SK-N-SH (cell line): ENCODE results near the gene SFT2D1. TPM values are rescaled to one million over a fixed set of nuclear protein-coding genes. Genes with fewer than 3 reads are reported as not detected.

ENCODE experiments used
- CTCF ChIA-PET: fragments of 300-600, 350-600 bp; formaldehyde crosslinking; extraction: SDS; loops from one replicate; lab custom pipeline; 2021; lab: Yijun Ruan, JAX
- POLR2A ChIA-PET: fragments of 350-600 bp; sonication (Branson Sonifier 250); formaldehyde crosslinking; extraction: SDS; loops from one replicate; lab custom pipeline; 2020; ENCODE audit warnings: antibody characterized with exemption, inconsistent platforms; lab: Yijun Ruan, JAX
- DNase-seq: peaks from one replicate; pipeline ENCODE4 v3.0.0; 2012
- H2AFZ ChIP-seq: fragments of 200-600 bp; sonication (generic); 2 replicates; pipeline ENCODE4 v1.8.1; 2016; ENCODE audit warnings: antibody characterized with exemption, mild to moderate bottlenecking, low read depth
- H3F3A ChIP-seq: fragments of 200-600 bp; sonication (generic); replicated peaks from 2 replicates; pipeline ENCODE3; 2016; ENCODE audit warnings: antibody characterized with exemption, mild to moderate bottlenecking; ENCODE audit not compliant: insufficient read depth
- H3K27ac ChIP-seq, 2 experiments: fragments of 200-500 bp in 1 of 2; fragments of 200-600 bp in 1 of 2; sonication (Bioruptor generic) in 1 of 2; sonication (generic), shearing (Covaris generic) in 1 of 2; 2 replicates each; pipeline versions ENCODE4 v1.5.1 to v1.6.1; 2014 to 2016; ENCODE audit warnings: low read depth in 2 of 2, inconsistent platforms in 1 of 2, low read length in 1 of 2, mild to moderate bottlenecking in 1 of 2, mixed read lengths in 1 of 2
- H3K27me3 ChIP-seq: fragments of 200-600 bp; sonication (generic), shearing (Covaris generic); 2 replicates; pipeline ENCODE4 v1.6.1; 2016; ENCODE audit warnings: mixed run types; ENCODE audit not compliant: insufficient read depth
- H3K36me3 ChIP-seq, 2 experiments: fragments of 200-500 bp in 1 of 2; fragments of 200-600 bp in 1 of 2; sonication (Bioruptor generic) in 1 of 2; sonication (generic) in 1 of 2; replicated peaks in 1 of 2; 2 replicates each; pipeline versions ENCODE3 to v1.5.1; 2014 to 2016; ENCODE audit warnings: low read length in 1 of 2, mild to moderate bottlenecking in 1 of 2; ENCODE audit not compliant: insufficient read depth in 2 of 2, control insufficient read depth in 1 of 2
- H3K4me1 ChIP-seq, 2 experiments: fragments of 200-500 bp in 1 of 2; fragments of 200-600 bp in 1 of 2; sonication (Bioruptor generic) in 1 of 2; sonication (generic), shearing (Covaris generic) in 1 of 2; 2 replicates each; pipeline versions ENCODE4 v1.5.1 to v1.6.1; 2014 to 2016; ENCODE audit warnings: low read depth in 1 of 2, low read length in 1 of 2, mixed run types in 1 of 2; ENCODE audit not compliant: insufficient read depth in 2 of 2, control insufficient read depth in 1 of 2
- H3K4me2 ChIP-seq: fragments of 200-600 bp; sonication (generic), shearing (Covaris generic); 2 replicates; pipeline ENCODE4 v1.6.1; 2017; ENCODE audit warnings: mixed run types
- H3K4me3 ChIP-seq, 2 experiments: fragments of 200-500 bp in 1 of 2; fragments of 200-600 bp in 1 of 2; sonication (Bioruptor generic) in 1 of 2; sonication (generic), shearing (Covaris generic) in 1 of 2; 2 replicates each; pipeline versions ENCODE4 v1.5.1 to v1.8.1; 2014 to 2016; ENCODE audit warnings: low read depth in 2 of 2, inconsistent platforms in 1 of 2, low read length in 1 of 2, mild to moderate bottlenecking in 1 of 2, mixed read lengths in 1 of 2, moderate library complexity in 1 of 2
- H3K79me2 ChIP-seq: fragments of 200-600 bp; sonication (generic); 2 replicates; pipeline ENCODE4 v1.8.1; 2017; ENCODE audit warnings: mild to moderate bottlenecking; ENCODE audit not compliant: insufficient read depth
- H3K9ac ChIP-seq: fragments of 200-600 bp; sonication (generic); 2 replicates; pipeline ENCODE4 v1.6.1; 2017; ENCODE audit warnings: mixed run types
- H3K9me2 ChIP-seq: fragments of 200-600 bp; sonication (generic); 2 replicates; pipeline ENCODE4 v1.6.1; 2017; ENCODE audit warnings: mixed run types
- H3K9me3 ChIP-seq: fragments of 200-600 bp; sonication (generic); 2 replicates; pipeline ENCODE4 v1.6.1; 2017; ENCODE audit warnings: mixed run types, mild to moderate bottlenecking, moderate library complexity
- H4K20me1 ChIP-seq: fragments of 200-600 bp; sonication (generic); 2 replicates; pipeline ENCODE4 v1.6.1; 2017; ENCODE audit warnings: mild to moderate bottlenecking, mixed run types; ENCODE audit not compliant: insufficient read depth
- ELF1 ChIP-seq: IDR thresholded peaks from 2 replicates; pipeline ENCODE4 v1.4.0; 2012
- GABPA ChIP-seq: IDR thresholded peaks from 2 replicates; pipeline ENCODE4 v1.4.0; 2012; ENCODE audit warnings: low read depth, mild to moderate bottlenecking
- REST ChIP-seq: IDR thresholded peaks from 2 replicates; pipeline ENCODE4 v1.6.1; 2012; ENCODE audit warnings: mild to moderate bottlenecking, low read depth, low read length, moderate library complexity
- RXRA ChIP-seq: IDR thresholded peaks from 2 replicates; pipeline ENCODE4 v1.4.0; 2012; ENCODE audit warnings: low read depth, mild to moderate bottlenecking, borderline replicate concordance
- TAF1 ChIP-seq: IDR thresholded peaks from 2 replicates; pipeline ENCODE4 v1.6.1; 2012; ENCODE audit warnings: low read depth, mild to moderate bottlenecking, low read length, moderate library complexity, borderline replicate concordance
- USF2 ChIP-seq: fragments of 150-350 bp; IDR thresholded peaks from 2 replicates; pipeline ENCODE4 v1.6.1; 2017; ENCODE audit warnings: antibody characterized with exemption, low read length, low read depth, borderline replicate concordance
- YY1 ChIP-seq: IDR thresholded peaks from 2 replicates; pipeline ENCODE4 v1.4.0; 2012; ENCODE audit warnings: low read depth, mild to moderate bottlenecking
- ZBTB33 ChIP-seq: IDR thresholded peaks from 2 replicates; pipeline ENCODE4 v1.4.0; 2012; ENCODE audit warnings: low read depth, borderline replicate concordance
- whole genome bisulfite sequencing: methylation state at CpG from one replicate; pipeline ENCODE4 v1.1.6; 2017; ENCODE audit warnings: low lambda C conversion rate; 5-methylcytosine and 5-hydroxymethylcytosine counted together
- polyA plus RNA-seq, 3 experiments: library from polyadenylated mRNA; depleted of rRNA; stranded (reverse); fragments of >200 nt; gene quantifications; 2 replicates each; pipeline ENCODE4 v1.2.3, GENCODE V29; 2012

The SFT2D1 gene
- polyA plus RNA-seq, 1 of the 3 experiments (the other 2 are of a cell fraction): 131 TPM

- TF ChIP-seq USF2 (no peak), REST (no peak), ZBTB33 (no peak)
Measured at GRCh38 chr6:166342349-166343149, at the start of gene SFT2D1 (continued).

GRCh38 chr6:166389119-166389518 lies 46.8 kb upstream of the SFT2D1 start:
- Histone ChIP-seq H2AFZ (no peak overlapping the region), H3K4me1 (no peaks in the 10 kb centered on the region), H3F3A (peaks cover 9% of the 10 kb centered on the region), H3K4me3 (no peak overlapping the region), H3K27ac (no peak overlapping the region), H3K27me3 (no peaks in the 10 kb centered on the region), H3K9ac (no peak overlapping the region), H3K36me3 (no peaks in the 10 kb centered on the region), H3K79me2 (no peaks in the 10 kb centered on the region), H3K9me2 (0 out of 2 replicates have a peak, but pooled peaks cover 3% of the 10 kb centered on the region), H3K4me2 (no peak overlapping the region), H3K9me3 (no peaks in the 10 kb centered on the region), H4K20me1 (no peaks in the 10 kb centered on the region)
- TF ChIP-seq YY1: no peak
- no peak for TF ChIP-seq TAF1
- no peak for TF ChIP-seq RXRA
- no peak for TF ChIP-seq GABPA
- TF ChIP-seq ELF1: no peak
- 43% methylated on average over 3 of the region's 3 CpGs for WGBS
- POLR2A ChIA-PET: no interaction called here
- CTCF ChIA-PET: interaction anchor here (0.5 to 2.1 kb wide), 4 partner anchors 8 to 93 kb away, joined by 3 to 15 read pairs (median 4); no protein-coding TSS in a partner anchor
- DNase-seq: no peak
